Measurements from ENCODE around the gene PIKFYVE. TPM values are rescaled to one million over a fixed set of nuclear protein-coding genes. Genes with fewer than 3 reads are reported as not detected.
A peak's percentile ranks its signal among the peaks of the same experiment; 100 is the strongest.

Gene PIKFYVE
- total and polyA plus RNA-seq, 2 of the 8 experiments (the other 6 are each of a cell fraction or from before 2014, with no cell fraction given) = 8.8 to 33.5 TPM

- Histone ChIP-seq H2BK15ac (ENCODE audit: low read length) (no peak overlapping the region), H3K4me1 (replicated peaks in 1 of 4; ENCODE audit: control insufficient read depth in 3 of 4, insufficient read depth in 4 of 4, low read length in 3 of 4) (peaks cover 0 to 5% (median 4%) of the 10 kb centered on the region in 4 experiments; a peak in 3 of 7 replicates), H3K27ac (ENCODE audit: low read depth, low read length) (no peak overlapping the region), H4K20me1 (replicated peaks in 1 of 2; ENCODE audit: control insufficient read depth in 1 of 2, insufficient read depth in 2 of 2, low read length in 2 of 2) (no peaks in the 10 kb centered on the region), H3K27me3 (replicated peaks in 1 of 4; ENCODE audit: control insufficient read depth in 3 of 4, extremely low read depth in 1 of 4, insufficient read depth in 3 of 4, low read length in 3 of 4) (peaks cover 5 to 26% (median 18%) of the 10 kb centered on the region in 4 experiments), H2BK12ac (ENCODE audit: low read depth, low read length) (no peak overlapping the region), H4K8ac (ENCODE audit: extremely low read depth, insufficient read depth, low read length) (no peak overlapping the region), H3K4me3 (ENCODE audit: extremely low read depth in 1 of 4, insufficient read depth in 2 of 4, low read depth in 3 of 4, low read length in 4 of 4) (peak overlapping the region in 1 of 4 experiments; percentile 55; a peak in 2 of 8 replicates), H3K4me2 (ENCODE audit: insufficient read depth in 1 of 2, low read depth in 2 of 2, low read length in 2 of 2) (peak overlapping the region; percentile 74 to 80; a peak in 2 of 4 replicates), H3K79me1 (ENCODE audit: low read depth, low read length) (no peaks in the 10 kb centered on the region), H2AK5ac (ENCODE audit: low read depth, low read length) (no peak overlapping the region), H3K79me2 (ENCODE audit: control insufficient read depth in 1 of 2, insufficient read depth in 2 of 2, low read length in 2 of 2) (no peaks in the 10 kb centered on the region), H3K9ac (replicated peaks in 1 of 4; ENCODE audit: extremely low read depth in 1 of 4, low read depth in 3 of 4, low read length in 3 of 4) (no peak overlapping the region), H3K36me3 (ENCODE audit: control insufficient read depth in 2 of 4, insufficient read depth in 4 of 4, low read length in 3 of 4) (no peaks in the 10 kb centered on the region), H2AFZ (ENCODE audit: low read length) (no peak overlapping the region), H3K18ac (ENCODE audit: extremely low read depth, low read length) (no peak overlapping the region), H4K5ac (ENCODE audit: insufficient read length, low read depth, low read length) (no peak overlapping the region), H3K23me2 (ENCODE audit: low read depth, low read length) (peaks cover 6% of the 10 kb centered on the region; the same call in 1 of the 2 replicates), H2BK120ac (replicated peaks; ENCODE audit: low read depth, low read length) (no peak overlapping the region), H3K23ac (ENCODE audit: insufficient read length) (no peak overlapping the region), H2BK20ac (ENCODE audit: low read length) (no peak overlapping the region), H3K56ac (replicated peaks; ENCODE audit: insufficient read length, low read depth, low read length) (no peak overlapping the region), H3K4ac (replicated peaks; ENCODE audit: insufficient read length, low read depth, low read length) (no peak overlapping the region), H3K14ac (ENCODE audit: insufficient read length) (no peak overlapping the region), H3K9me3 (ENCODE audit: insufficient read depth in 2 of 2, low read depth in 1 of 2, low read length in 1 of 2) (no peaks in the 10 kb centered on the region), H4K91ac (replicated peaks; ENCODE audit: insufficient read length, low read length) (no peak overlapping the region), H2BK5ac (ENCODE audit: low read depth, low read length) (no peak overlapping the region)
- WGBS, 2 experiments (ENCODE audit: extremely low coverage in 1 of 2, insufficient coverage in 1 of 2, insufficient read length in 1 of 2, insufficient replicate concordance in 2 of 2, low coverage in 1 of 2, low lambda C conversion rate in 2 of 2, missing lambda C conversion rate in 1 of 2) = 29% methylated on average over 9 of the region's 9 CpGs; no CpG with 5 or more reads in 1 of the 2 experiments
- DNase-seq (ENCODE audit: low read depth in 1 of 2, low spot score in 2 of 2) = no peak
- FAIRE-seq = peak; percentile 78
- ChIA-PET POLR2A (ENCODE audit: partially characterized antibody) (interaction anchor here (0.7 to 1.5 kb wide), 3 partner anchors 9 to 917 kb away, joined by 3 to 7 read pairs (median 4); no protein-coding TSS in a partner anchor), CTCF (ENCODE audit: partially characterized antibody) (interaction anchor here (0.6 to 2.8 kb wide), 39 partner anchors 9 to 1788 kb away, joined by 3 to 17 read pairs (median 4); partner anchors contain the start of gene MAP2)
- peak; percentile 88 to 89 for TF ChIP-seq RAD21 (IDR thresholded peaks at IDR 0.05 in 1 of 2, conservative IDR thresholded peaks at IDR 0.05 in 1 of 2; ENCODE audit: low read depth in 2 of 2, low read length in 2 of 2)
- no peak for TF ChIP-seq SIRT6 (IDR thresholded peaks at IDR 0.05; ENCODE audit: low read length)
- no peak for TF ChIP-seq ATF3 (IDR thresholded peaks at IDR 0.05; ENCODE audit: insufficient read depth, low read depth, low read length)
- TF ChIP-seq CTCF (IDR thresholded peaks at IDR 0.05; ENCODE audit: control extremely low read depth in 1 of 3, insufficient read depth in 1 of 3, low read depth in 1 of 3, low read length in 3 of 3) = peak in 2 of 3 experiments; percentile 55 to 60; a peak in 3 of 4 replicates
- no peak for TF ChIP-seq NRF1 (IDR thresholded peaks at IDR 0.05; ENCODE audit: low read depth, low read length)
- TF ChIP-seq EZH2 (IDR thresholded peaks at IDR 0.05; ENCODE audit: low read depth, low read length, severe bottlenecking) = peak; percentile 8
- TF ChIP-seq EGR1 (IDR thresholded peaks at IDR 0.05; ENCODE audit: borderline replicate concordance, low read depth, low read length) = no peak
Measured at GRCh38 chr2:208407667-208408066, 141.6 kb downstream of the PIKFYVE start.
